Measurements from ENCODE around the gene TMEM114.
"Not testable (repeated sequence)": the region's sequence is repeated elsewhere in the genome, so short reads cannot be mapped to it uniquely, and the experiment has no call there.

TMEM114 gene

GRCh38 chr16:8567355-8568230 lies 22.7 kb downstream of the TMEM114 start:
- Histone ChIP-seq H3K27ac (ENCODE audit: low read depth in 2 of 2, low read length in 2 of 2) (no peak overlapping the region), H3K4me3 (ENCODE audit: low read length in 2 of 2) (peak overlapping the region in 1 of 2 donors; percentile 17), H3K9ac (ENCODE audit: low read depth in 1 of 2, low read length in 2 of 2) (peak overlapping the region in 1 of 2 donors; percentile 4), H3K4me1 (ENCODE audit: control insufficient read depth in 2 of 2, insufficient read depth in 2 of 2, low read length in 2 of 2) (no peaks in the 10 kb centered on the region), H3K27me3 (ENCODE audit: control insufficient read depth in 2 of 2, insufficient read depth in 2 of 2, low read length in 2 of 2) (no peaks in the 10 kb centered on the region), H3K9me3 (ENCODE audit: control insufficient read depth in 2 of 2, low read length in 2 of 2) (no peaks in the 10 kb centered on the region), H3K36me3 (ENCODE audit: control insufficient read depth in 2 of 2, insufficient read depth in 2 of 2, low read length in 2 of 2) (no peaks in the 10 kb centered on the region)

DNA sequence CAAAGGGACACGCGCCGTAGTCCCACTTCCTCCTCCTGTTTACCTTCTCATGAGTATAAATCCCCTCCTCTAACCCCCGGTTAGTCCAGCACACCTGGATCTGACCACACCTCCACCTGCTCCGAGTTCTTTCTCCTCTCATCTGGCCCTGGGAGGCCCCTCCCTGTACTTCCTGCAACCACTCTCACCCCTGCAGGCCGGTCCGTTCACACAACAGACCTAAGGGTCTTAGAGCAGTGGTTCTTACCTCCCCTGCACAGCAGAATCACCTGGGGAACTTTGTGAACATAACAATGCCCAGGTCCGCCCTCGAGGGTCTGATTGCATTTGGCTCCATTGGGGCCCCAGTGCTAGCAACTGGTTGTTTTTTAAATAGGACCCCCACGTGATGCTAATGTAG lies 24.8 kb downstream of the TMEM114 start:
- Histone ChIP-seq H3K9ac (ENCODE audit: low read depth in 1 of 2, low read length in 2 of 2) (no peak overlapping the region), H3K9me3 (ENCODE audit: control insufficient read depth in 2 of 2, low read length in 2 of 2) (no peaks in the 10 kb centered on the region), H3K27ac (ENCODE audit: low read depth in 2 of 2, low read length in 2 of 2) (no peak overlapping the region), H3K4me3 (ENCODE audit: low read length in 2 of 2) (no peak overlapping the region), H3K36me3 (ENCODE audit: control insufficient read depth in 2 of 2, insufficient read depth in 2 of 2, low read length in 2 of 2) (no peaks in the 10 kb centered on the region), H3K4me1 (ENCODE audit: control insufficient read depth in 2 of 2, insufficient read depth in 2 of 2, low read length in 2 of 2) (no peaks in the 10 kb centered on the region), H3K27me3 (ENCODE audit: control insufficient read depth in 2 of 2, insufficient read depth in 2 of 2, low read length in 2 of 2) (no peaks in the 10 kb centered on the region)

GRCh38 chr16:8564934-8565345 lies 25.4 kb downstream of the TMEM114 start:
- Histone ChIP-seq H3K27ac (ENCODE audit: low read depth in 2 of 2, low read length in 2 of 2) (no peak overlapping the region), H3K9me3 (ENCODE audit: control insufficient read depth in 2 of 2, low read length in 2 of 2) (no peaks in the 10 kb centered on the region), H3K27me3 (ENCODE audit: control insufficient read depth in 2 of 2, insufficient read depth in 2 of 2, low read length in 2 of 2) (no peaks in the 10 kb centered on the region), H3K4me1 (ENCODE audit: control insufficient read depth in 2 of 2, insufficient read depth in 2 of 2, low read length in 2 of 2) (no peaks in the 10 kb centered on the region), H3K36me3 (ENCODE audit: control insufficient read depth in 2 of 2, insufficient read depth in 2 of 2, low read length in 2 of 2) (no peaks in the 10 kb centered on the region), H3K9ac (ENCODE audit: low read depth in 1 of 2, low read length in 2 of 2) (no peak overlapping the region), H3K4me3 (ENCODE audit: low read length in 2 of 2) (no peak overlapping the region)

DNA sequence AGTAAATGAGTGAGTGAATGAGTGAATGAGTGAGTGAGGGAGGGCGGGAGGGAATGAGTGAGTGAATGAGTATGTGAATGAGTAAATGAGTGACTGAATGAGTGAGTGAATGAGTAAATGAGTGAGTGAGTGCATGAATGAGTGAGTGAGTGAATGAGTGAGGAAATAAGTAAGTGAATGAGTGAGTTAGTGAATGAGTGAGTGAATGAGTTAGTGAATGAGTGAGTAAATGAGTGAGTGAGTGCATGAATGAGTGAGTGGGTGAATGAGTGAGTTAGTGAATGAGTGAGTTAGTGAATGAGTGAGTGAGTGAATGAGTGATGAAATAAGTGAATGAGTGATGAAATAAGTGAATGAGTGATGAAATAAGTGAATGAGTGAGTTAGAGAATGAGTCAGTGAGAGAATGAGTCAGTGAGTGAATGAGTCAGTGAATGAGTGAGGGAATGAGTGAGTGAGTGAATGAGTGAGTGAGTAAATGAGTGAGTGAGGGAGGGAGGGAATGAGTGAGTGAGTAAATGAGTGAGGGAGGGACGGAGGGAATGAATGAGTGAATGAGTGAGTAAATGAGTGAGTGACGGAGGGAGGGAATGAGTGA lies 26.3 kb downstream of the TMEM114 start:
- H3K4me3 ChIP-seq (ENCODE audit: low read length in 2 of 2); H3K9ac ChIP-seq (ENCODE audit: low read depth in 1 of 2, low read length in 2 of 2); H3K9me3 ChIP-seq (ENCODE audit: control insufficient read depth in 2 of 2, low read length in 2 of 2); H3K4me1 ChIP-seq (ENCODE audit: control insufficient read depth in 2 of 2, insufficient read depth in 2 of 2, low read length in 2 of 2); H3K27me3 ChIP-seq (ENCODE audit: control insufficient read depth in 2 of 2, insufficient read depth in 2 of 2, low read length in 2 of 2); H3K36me3 ChIP-seq (ENCODE audit: control insufficient read depth in 2 of 2, insufficient read depth in 2 of 2, low read length in 2 of 2); H3K27ac ChIP-seq (ENCODE audit: low read depth in 2 of 2, low read length in 2 of 2): not testable (repeated sequence)

GRCh38 chr16:8561496-8561895 lies 28.8 kb downstream of the TMEM114 start:
- H3K36me3 ChIP-seq (ENCODE audit: control insufficient read depth in 2 of 2, insufficient read depth in 2 of 2, low read length in 2 of 2) = no peaks in the 10 kb centered on the region
- no peaks in the 10 kb centered on the region for H3K9me3 ChIP-seq (ENCODE audit: control insufficient read depth in 2 of 2, low read length in 2 of 2)
- no peaks in the 10 kb centered on the region for H3K27me3 ChIP-seq (ENCODE audit: control insufficient read depth in 2 of 2, insufficient read depth in 2 of 2, low read length in 2 of 2)
- H3K4me3 ChIP-seq (ENCODE audit: low read length in 2 of 2) = no peak overlapping the region
- no peak overlapping the region for H3K27ac ChIP-seq (ENCODE audit: low read depth in 2 of 2, low read length in 2 of 2)
- no peak overlapping the region for H3K9ac ChIP-seq (ENCODE audit: low read depth in 1 of 2, low read length in 2 of 2)
- no peaks in the 10 kb centered on the region for H3K4me1 ChIP-seq (ENCODE audit: control insufficient read depth in 2 of 2, insufficient read depth in 2 of 2, low read length in 2 of 2)

GRCh38 chr16:8555400-8555799 lies 34.9 kb downstream of the TMEM114 start:
- no peaks in the 10 kb centered on the region for H3K27me3 ChIP-seq (ENCODE audit: control insufficient read depth in 2 of 2, insufficient read depth in 2 of 2, low read length in 2 of 2)
- H3K9me3 ChIP-seq (ENCODE audit: control insufficient read depth in 2 of 2, low read length in 2 of 2) = no peaks in the 10 kb centered on the region
- H3K27ac ChIP-seq (ENCODE audit: low read depth in 2 of 2, low read length in 2 of 2) = no peak overlapping the region
- H3K4me3 ChIP-seq (ENCODE audit: low read length in 2 of 2) = no peak overlapping the region
- H3K9ac ChIP-seq (ENCODE audit: low read depth in 1 of 2, low read length in 2 of 2) = no peak overlapping the region
- H3K4me1 ChIP-seq (ENCODE audit: control insufficient read depth in 2 of 2, insufficient read depth in 2 of 2, low read length in 2 of 2) = peaks cover 0 to 5% of the 10 kb centered on the region in 2 donors
- no peaks in the 10 kb centered on the region for H3K36me3 ChIP-seq (ENCODE audit: control insufficient read depth in 2 of 2, insufficient read depth in 2 of 2, low read length in 2 of 2)

- Histone ChIP-seq H3K27ac (ENCODE audit: low read depth in 2 of 2, low read length in 2 of 2) (no peak overlapping the region), H3K9ac (ENCODE audit: low read depth in 1 of 2, low read length in 2 of 2) (no peak overlapping the region), H3K27me3 (ENCODE audit: control insufficient read depth in 2 of 2, insufficient read depth in 2 of 2, low read length in 2 of 2) (no peaks in the 10 kb centered on the region), H3K36me3 (ENCODE audit: control insufficient read depth in 2 of 2, insufficient read depth in 2 of 2, low read length in 2 of 2) (no peaks in the 10 kb centered on the region), H3K9me3 (ENCODE audit: control insufficient read depth in 2 of 2, low read length in 2 of 2) (no peaks in the 10 kb centered on the region), H3K4me1 (ENCODE audit: control insufficient read depth in 2 of 2, insufficient read depth in 2 of 2, low read length in 2 of 2) (peaks cover 0 to 7% of the 10 kb centered on the region in 2 donors), H3K4me3 (ENCODE audit: low read length in 2 of 2) (no peak overlapping the region)
Measured at GRCh38 chr16:8554881-8555280, 35.4 kb downstream of the TMEM114 start.

DNA sequence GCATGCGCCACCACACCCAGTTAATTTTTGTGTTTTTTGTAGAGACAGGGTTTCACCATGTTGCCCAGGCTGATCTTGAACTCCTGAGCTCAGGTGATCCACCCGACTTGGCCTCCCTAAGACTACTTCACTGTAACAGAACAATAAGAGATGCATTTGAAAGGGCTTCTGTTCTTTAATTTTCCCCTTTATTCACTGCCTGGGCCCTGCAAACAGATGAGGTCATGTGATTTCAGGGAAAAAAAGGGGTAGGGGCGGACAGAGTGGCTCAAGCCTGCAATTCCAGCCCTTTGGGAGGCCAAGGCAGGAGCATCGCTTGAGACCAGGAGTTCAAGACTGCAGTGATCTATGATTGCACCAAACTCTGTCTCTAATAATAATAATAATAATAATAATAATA lies 36.3 kb downstream of the TMEM114 start:
- Histone ChIP-seq H3K9ac (ENCODE audit: low read depth in 1 of 2, low read length in 2 of 2) (no peak overlapping the region), H3K4me3 (ENCODE audit: low read length in 2 of 2) (no peak overlapping the region), H3K27ac (ENCODE audit: low read depth in 2 of 2, low read length in 2 of 2) (no peak overlapping the region), H3K36me3 (ENCODE audit: control insufficient read depth in 2 of 2, insufficient read depth in 2 of 2, low read length in 2 of 2) (no peaks in the 10 kb centered on the region), H3K27me3 (ENCODE audit: control insufficient read depth in 2 of 2, insufficient read depth in 2 of 2, low read length in 2 of 2) (no peaks in the 10 kb centered on the region), H3K9me3 (ENCODE audit: control insufficient read depth in 2 of 2, low read length in 2 of 2) (no peaks in the 10 kb centered on the region), H3K4me1 (ENCODE audit: control insufficient read depth in 2 of 2, insufficient read depth in 2 of 2, low read length in 2 of 2) (peaks cover 0 to 7% of the 10 kb centered on the region in 2 donors)

- no peaks in the 10 kb centered on the region for H3K27me3 ChIP-seq (ENCODE audit: control insufficient read depth in 2 of 2, insufficient read depth in 2 of 2, low read length in 2 of 2)
- no peak overlapping the region for H3K9ac ChIP-seq (ENCODE audit: low read depth in 1 of 2, low read length in 2 of 2)
- no peaks in the 10 kb centered on the region for H3K9me3 ChIP-seq (ENCODE audit: control insufficient read depth in 2 of 2, low read length in 2 of 2)
Measured at GRCh38 chr16:8552487-8553221, 37.7 kb downstream of the TMEM114 start.

More at GRCh38 chr16:8552487-8553221, 37.7 kb downstream of the TMEM114 start:
- no peak overlapping the region for H3K4me3 ChIP-seq (ENCODE audit: low read length in 2 of 2)
- peaks cover 6 to 19% of the 10 kb centered on the region in 2 donors for H3K4me1 ChIP-seq (ENCODE audit: control insufficient read depth in 2 of 2, insufficient read depth in 2 of 2, low read length in 2 of 2)
- no peak overlapping the region for H3K27ac ChIP-seq (ENCODE audit: low read depth in 2 of 2, low read length in 2 of 2)
- H3K36me3 ChIP-seq (ENCODE audit: control insufficient read depth in 2 of 2, insufficient read depth in 2 of 2, low read length in 2 of 2) = no peaks in the 10 kb centered on the region

All from mucosa of rectum (tissue), 2 donors.